ENCODE results near the gene C11orf97. TPM values are rescaled to one million over a fixed set of nuclear protein-coding genes. Genes with fewer than 3 reads are reported as not detected.

Gene C11orf97
- total and polyA plus RNA-seq, 2 of the 13 experiments (the other 11 are each of a cell fraction or from before 2014, with no cell fraction given) = 0.35 TPM; not detected in 1

- no peak; the same call in 1 of the 2 replicates for TF ChIP-seq ZNF503 (CRISPR knock-in tag; IDR thresholded peaks at IDR 0.05)
- TF ChIP-seq SP140L (CRISPR knock-in tag; IDR thresholded peaks at IDR 0.05; ENCODE audit: borderline replicate concordance) = no peak
- no peak for TF ChIP-seq ZBTB26 (CRISPR knock-in tag; IDR thresholded peaks at IDR 0.05; ENCODE audit: borderline replicate concordance)
- TF ChIP-seq ZNF501 (CRISPR knock-in tag; IDR thresholded peaks at IDR 0.05) = peak; percentile 84
- TF ChIP-seq YY1 (IDR thresholded peaks at IDR 0.05; ENCODE audit: insufficient read depth, insufficient replicate concordance, low read depth, low read length) = peak; percentile 34
- TF ChIP-seq MNT (IDR thresholded peaks at IDR 0.05) = peak; percentile 26; the same call in 1 of the 2 replicates
- TF ChIP-seq ZMYM4 (CRISPR knock-in tag; IDR thresholded peaks at IDR 0.05) = peak; percentile 97
- no peak for TF ChIP-seq HOXD1 (CRISPR knock-in tag; IDR thresholded peaks at IDR 0.05)
- no peak for TF ChIP-seq REL (CRISPR knock-in tag; conservative IDR thresholded peaks at IDR 0.05)
- TF ChIP-seq PPARG (CRISPR knock-in tag; conservative IDR thresholded peaks at IDR 0.05) = no peak
- no peak for TF ChIP-seq ZNF484 (CRISPR knock-in tag; IDR thresholded peaks at IDR 0.05; ENCODE audit: borderline replicate concordance, low read depth)
- TF ChIP-seq ZNF329 (CRISPR knock-in tag; IDR thresholded peaks at IDR 0.05; ENCODE audit: low read depth) = no peak
- TF ChIP-seq ZNF850 (CRISPR knock-in tag; conservative IDR thresholded peaks at IDR 0.05) = no peak
- peak; percentile 34; the same call in 1 of the 2 replicates for TF ChIP-seq PHF21A (CRISPR knock-in tag; IDR thresholded peaks at IDR 0.05)
- no peak for TF ChIP-seq ELK4 (CRISPR knock-in tag; IDR thresholded peaks at IDR 0.05; ENCODE audit: borderline replicate concordance)
- peak; percentile 75; the same call in 1 of the 2 replicates for TF ChIP-seq AHR (CRISPR knock-in tag; IDR thresholded peaks at IDR 0.05)
- TF ChIP-seq AHDC1 (CRISPR knock-in tag; IDR thresholded peaks at IDR 0.05; ENCODE audit: borderline replicate concordance) = no peak
These were observed 18.8 kb upstream of the C11orf97 start, which contains the start of the genes ANKRD49 and MRE11 (continued) for GRCh38 chr11:94493281-94494125.

All from HepG2 (cell line).